Activated naive CD4-positive, alpha-beta T cell treated with anti-CD3 and anti-CD28 coated beads, Interleukin-2, amount 50 U/mL, for 24 hours (primary cell): ENCODE data around the gene SPATA12.

ENCODE experiments used
- H3K27ac Mint-ChIP-seq: one replicate; pipeline ENCODE4 v1.8.0; 2021; ENCODE audit warnings: mild to moderate bottlenecking, mixed read lengths
- H3K27me3 Mint-ChIP-seq: one replicate; pipeline ENCODE4 v1.8.0; 2021; ENCODE audit warnings: mixed read lengths
- H3K36me3 Mint-ChIP-seq: one replicate; pipeline ENCODE4 v1.8.0; 2021; ENCODE audit warnings: mixed read lengths
- H3K4me1 Mint-ChIP-seq: one replicate; pipeline ENCODE4 v1.8.0; 2021; ENCODE audit warnings: mixed read lengths
- H3K4me3 Mint-ChIP-seq: one replicate; pipeline ENCODE4 v1.8.0; 2021; ENCODE audit warnings: mild to moderate bottlenecking, mixed read lengths
- H3K9me3 Mint-ChIP-seq: one replicate; pipeline ENCODE4 v1.8.0; 2021; ENCODE audit warnings: mixed read lengths

The SPATA12 gene

GRCh38 chr3:57086201-57086600, 25.7 kb downstream of the SPATA12 start:
- H3K27me3 Mint-ChIP-seq: no peaks in the 10 kb centered on the region
- H3K4me1 Mint-ChIP-seq: no peaks in the 10 kb centered on the region
- H3K27ac Mint-ChIP-seq: no peak overlapping the region
- H3K9me3 Mint-ChIP-seq: no peaks in the 10 kb centered on the region
- H3K4me3 Mint-ChIP-seq: no peak overlapping the region
- H3K36me3 Mint-ChIP-seq: no peaks in the 10 kb centered on the region

- Mint-ChIP-seq H3K27ac (no peak overlapping the region), H3K36me3 (no peaks in the 10 kb centered on the region), H3K9me3 (no peaks in the 10 kb centered on the region), H3K27me3 (no peaks in the 10 kb centered on the region), H3K4me1 (no peaks in the 10 kb centered on the region), H3K4me3 (no peak overlapping the region)
Observed at GRCh38 chr3:57087361-57088092, 27.1 kb downstream of the SPATA12 start.

- H3K4me3 Mint-ChIP-seq: no peak overlapping the region
- no peaks in the 10 kb centered on the region for H3K9me3 Mint-ChIP-seq
- H3K36me3 Mint-ChIP-seq: no peaks in the 10 kb centered on the region
- no peaks in the 10 kb centered on the region for H3K4me1 Mint-ChIP-seq
- no peak overlapping the region for H3K27ac Mint-ChIP-seq
- no peaks in the 10 kb centered on the region for H3K27me3 Mint-ChIP-seq
Observed at GRCh38 chr3:57088503-57088902, 28.0 kb downstream of the SPATA12 start.

GRCh38 chr3:57089043-57089442, 28.6 kb downstream of the SPATA12 start:
- no peaks in the 10 kb centered on the region for H3K9me3 Mint-ChIP-seq
- no peak overlapping the region for H3K4me3 Mint-ChIP-seq
- no peak overlapping the region for H3K27ac Mint-ChIP-seq
- H3K36me3 Mint-ChIP-seq: no peaks in the 10 kb centered on the region
- no peaks in the 10 kb centered on the region for H3K27me3 Mint-ChIP-seq
- H3K4me1 Mint-ChIP-seq: no peaks in the 10 kb centered on the region

- no peaks in the 10 kb centered on the region for H3K27me3 Mint-ChIP-seq
- no peak overlapping the region for H3K4me3 Mint-ChIP-seq
- no peak overlapping the region for H3K27ac Mint-ChIP-seq
- H3K36me3 Mint-ChIP-seq: no peaks in the 10 kb centered on the region
- no peaks in the 10 kb centered on the region for H3K9me3 Mint-ChIP-seq
- H3K4me1 Mint-ChIP-seq: no peaks in the 10 kb centered on the region
Observed at GRCh38 chr3:57091521-57092273, 31.2 kb downstream of the SPATA12 start.

GRCh38 chr3:57093489-57093888, 33.0 kb downstream of the SPATA12 start:
- no peak overlapping the region for H3K4me3 Mint-ChIP-seq
- no peaks in the 10 kb centered on the region for H3K4me1 Mint-ChIP-seq
- H3K27me3 Mint-ChIP-seq: no peaks in the 10 kb centered on the region
- no peak overlapping the region for H3K27ac Mint-ChIP-seq
- H3K9me3 Mint-ChIP-seq: no peaks in the 10 kb centered on the region
- no peaks in the 10 kb centered on the region for H3K36me3 Mint-ChIP-seq

GRCh38 chr3:57093971-57094535, 33.6 kb downstream of the SPATA12 start:
- Mint-ChIP-seq H3K27ac (no peak overlapping the region), H3K4me1 (no peaks in the 10 kb centered on the region), H3K27me3 (no peaks in the 10 kb centered on the region), H3K36me3 (no peaks in the 10 kb centered on the region), H3K4me3 (no peak overlapping the region), H3K9me3 (no peaks in the 10 kb centered on the region)

GRCh38 chr3:57094575-57094974, 34.1 kb downstream of the SPATA12 start:
- Mint-ChIP-seq H3K9me3 (no peaks in the 10 kb centered on the region), H3K4me3 (no peak overlapping the region)

GRCh38 chr3:57095363-57095762, 34.9 kb downstream of the SPATA12 start:
- no peaks in the 10 kb centered on the region for H3K27me3 Mint-ChIP-seq

More at GRCh38 chr3:57094575-57094974, 34.1 kb downstream of the SPATA12 start:
- Mint-ChIP-seq H3K27ac (no peak overlapping the region), H3K36me3 (no peaks in the 10 kb centered on the region), H3K27me3 (no peaks in the 10 kb centered on the region), H3K4me1 (no peaks in the 10 kb centered on the region)

GRCh38 chr3:57097536-57097935, 37.1 kb downstream of the SPATA12 start:
- H3K9me3 Mint-ChIP-seq: no peaks in the 10 kb centered on the region
- no peaks in the 10 kb centered on the region for H3K27me3 Mint-ChIP-seq
- no peaks in the 10 kb centered on the region for H3K36me3 Mint-ChIP-seq
- H3K4me3 Mint-ChIP-seq: no peak overlapping the region
- H3K4me1 Mint-ChIP-seq: peaks cover 4% of the 10 kb centered on the region
- no peak overlapping the region for H3K27ac Mint-ChIP-seq

More at GRCh38 chr3:57095363-57095762, 34.9 kb downstream of the SPATA12 start:
- Mint-ChIP-seq H3K27ac (no peak overlapping the region), H3K9me3 (no peaks in the 10 kb centered on the region), H3K4me1 (peaks cover 4% of the 10 kb centered on the region), H3K36me3 (no peaks in the 10 kb centered on the region), H3K4me3 (no peak overlapping the region)

- Mint-ChIP-seq H3K36me3 (no peaks in the 10 kb centered on the region), H3K4me1 (peaks cover 4% of the 10 kb centered on the region), H3K9me3 (no peaks in the 10 kb centered on the region), H3K27me3 (no peaks in the 10 kb centered on the region), H3K4me3 (no peak overlapping the region), H3K27ac (no peak overlapping the region)
Observed at GRCh38 chr3:57098418-57099310, 38.2 kb downstream of the SPATA12 start.

GRCh38 chr3:57100046-57100695, 39.7 kb downstream of the SPATA12 start:
- Mint-ChIP-seq H3K36me3 (no peaks in the 10 kb centered on the region), H3K4me1 (peaks cover 4% of the 10 kb centered on the region), H3K9me3 (no peaks in the 10 kb centered on the region), H3K27me3 (no peaks in the 10 kb centered on the region), H3K4me3 (no peak overlapping the region), H3K27ac (no peak overlapping the region)

GRCh38 chr3:57105585-57105984, 45.1 kb downstream of the SPATA12 start:
- Mint-ChIP-seq H3K4me1 (no peaks in the 10 kb centered on the region), H3K27me3 (no peaks in the 10 kb centered on the region), H3K9me3 (no peaks in the 10 kb centered on the region), H3K4me3 (no peak overlapping the region), H3K36me3 (no peaks in the 10 kb centered on the region), H3K27ac (no peak overlapping the region)

- Mint-ChIP-seq H3K27ac (no peak overlapping the region), H3K4me1 (no peaks in the 10 kb centered on the region), H3K36me3 (no peaks in the 10 kb centered on the region), H3K4me3 (no peak overlapping the region), H3K27me3 (no peaks in the 10 kb centered on the region), H3K9me3 (no peaks in the 10 kb centered on the region)
Observed at GRCh38 chr3:57108684-57109083, 48.2 kb downstream of the SPATA12 start.
